GM18858 (cell line): ENCODE data around the gene KRT81.
A peak's percentile ranks its signal among the peaks of the same experiment; 100 is the strongest.

ENCODE experiments used
- ATAC-seq: cut with Tn5 transposase; IDR thresholded peaks from one replicate; pipeline ENCODE4 v1.9.1; 2021; ENCODE audit not compliant: unreplicated experiment

Gene KRT81

DNA sequence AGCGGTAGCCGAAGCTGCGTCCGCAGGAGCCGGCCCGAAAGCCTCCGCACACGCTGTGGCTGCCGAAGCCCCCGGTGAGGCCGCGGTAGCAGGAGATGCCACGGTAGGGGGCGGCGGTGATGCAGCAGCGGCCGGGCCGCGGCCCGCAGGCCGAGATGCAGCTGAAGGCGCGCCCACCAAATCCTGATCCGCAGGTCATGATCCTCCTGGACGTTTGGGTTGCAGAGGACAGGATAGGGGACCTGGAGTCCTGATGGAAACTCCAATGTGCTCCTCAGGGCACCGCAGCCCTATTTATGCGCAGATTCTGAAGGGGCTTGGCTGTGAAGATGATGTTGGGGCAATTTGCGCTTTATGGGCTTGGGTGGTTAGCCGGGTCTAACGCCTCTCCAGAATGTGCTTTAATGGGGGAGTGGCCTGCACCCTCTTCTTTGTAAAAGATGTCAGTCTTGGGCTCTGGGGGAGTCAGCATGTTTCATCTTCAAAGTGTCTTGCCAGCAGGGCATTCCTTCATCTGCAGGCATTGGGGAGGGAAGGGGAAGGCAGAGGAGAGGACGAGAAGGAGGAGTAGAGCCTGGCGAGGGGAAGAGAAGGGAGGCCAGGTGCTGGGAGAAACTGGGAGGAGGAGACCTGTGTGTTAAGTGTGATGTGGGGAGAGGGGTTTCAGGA is at the start of gene KRT81:
KRT81 (minus strand) TSS at position 268 of the 669 bp plus-strand sequence; CDS start at position 199, 69 bp downstream.
- ATAC-seq: no peak

DNA sequence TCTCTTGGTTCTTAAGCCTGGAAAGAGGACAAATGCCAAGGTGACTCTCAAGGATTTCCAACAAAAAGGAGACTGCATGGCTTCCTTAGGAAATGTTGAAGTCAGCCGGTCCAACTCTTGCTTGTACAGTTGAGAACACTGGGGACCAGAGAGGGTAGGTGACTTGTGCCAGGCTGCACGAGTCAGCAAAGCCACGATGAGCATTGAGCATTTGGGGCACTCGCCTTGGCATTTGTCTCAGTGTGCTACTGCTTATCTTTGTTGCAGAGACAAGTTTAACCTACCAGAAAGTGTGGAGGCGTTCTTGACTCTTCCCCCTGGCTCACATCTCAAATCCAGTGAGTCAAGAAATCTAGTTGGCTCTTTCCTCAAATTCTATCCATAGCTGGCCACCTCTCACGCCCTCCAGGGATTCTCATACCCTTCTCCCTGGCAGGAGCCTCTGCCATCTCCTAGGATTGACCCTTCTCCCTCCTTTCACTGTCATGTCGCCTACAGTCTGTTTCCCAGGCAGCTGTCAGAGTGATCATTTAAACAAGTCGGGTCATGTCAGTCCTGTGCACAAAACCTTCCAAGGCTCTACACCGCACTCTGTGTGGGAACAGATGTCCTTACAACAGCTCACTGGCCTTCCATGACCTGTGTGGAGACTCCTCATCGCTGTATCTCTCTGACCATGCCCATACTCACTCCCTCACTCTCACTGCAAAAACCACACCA is 47.1 kb upstream of the KRT81 start:
- no peak for ATAC-seq

DNA sequence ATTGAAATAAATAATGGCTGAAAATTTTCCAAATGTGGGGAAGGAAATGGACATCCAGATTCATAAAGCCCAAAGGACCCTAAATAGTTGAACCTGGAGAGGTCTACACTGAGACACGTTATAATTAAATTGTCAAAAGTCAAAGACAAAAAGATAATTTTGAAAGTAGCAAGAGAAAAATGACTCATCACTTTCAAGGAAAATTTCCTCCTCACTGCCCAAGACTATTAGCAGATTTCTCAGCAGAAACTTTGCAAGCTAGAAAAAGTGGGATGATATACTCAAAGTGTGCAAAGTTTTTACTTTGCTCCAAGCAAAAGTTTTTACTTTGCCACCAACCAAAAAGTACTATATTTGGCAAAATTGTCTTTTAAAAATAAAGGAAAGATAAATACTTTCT is 45.7 kb upstream of the KRT81 start:
- ATAC-seq: no peak

DNA sequence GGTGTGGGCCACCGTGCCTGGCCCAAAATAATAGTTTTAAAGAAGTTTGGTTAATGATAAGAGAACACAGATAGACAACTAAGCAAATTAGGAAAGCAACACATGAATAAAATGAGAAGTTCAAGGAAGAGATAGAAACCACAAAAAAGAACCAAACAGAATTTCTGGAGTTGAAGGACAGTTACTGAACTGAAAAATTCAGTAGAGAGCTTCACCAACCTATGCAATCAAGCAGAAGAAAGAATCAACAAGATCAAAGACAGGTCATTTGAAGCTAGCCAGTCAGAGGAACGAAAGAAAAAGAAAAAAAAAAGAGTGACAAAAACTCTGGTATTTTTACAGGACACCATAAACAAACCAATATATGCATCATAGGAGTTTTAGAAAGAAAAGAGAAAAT is 45.3 kb upstream of the KRT81 start:
- ATAC-seq: no peak

DNA sequence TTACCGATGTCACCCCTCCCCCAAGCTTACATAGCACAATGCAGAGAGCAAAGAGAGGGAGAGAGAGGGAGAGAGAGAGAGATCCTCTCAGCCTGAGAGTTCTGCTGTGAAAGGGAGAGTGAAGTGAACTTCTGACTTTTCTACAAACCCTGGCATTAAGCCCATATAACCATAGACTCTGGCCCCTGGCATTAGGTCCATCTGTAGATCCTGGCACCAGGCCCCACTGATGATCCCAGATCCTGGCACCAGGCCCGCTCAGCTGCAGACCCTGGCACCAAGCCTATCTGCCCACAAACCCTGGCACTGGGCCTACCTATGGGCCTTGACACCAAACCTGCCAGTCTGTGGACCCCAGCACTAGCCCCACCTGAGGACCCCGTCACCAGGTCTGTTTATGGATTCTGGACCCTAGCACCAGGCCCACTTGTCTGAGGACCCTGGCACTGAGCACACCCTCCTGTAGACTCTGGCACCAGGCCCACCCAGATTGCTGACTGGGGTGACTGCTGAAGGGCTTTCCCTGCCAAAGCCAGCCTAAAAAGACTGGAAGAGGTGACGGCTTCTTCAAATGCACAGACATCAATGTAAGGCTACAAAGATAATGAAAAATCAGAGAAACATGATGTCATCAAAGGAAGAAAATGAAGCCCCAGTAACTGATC is 44.4 kb upstream of the KRT81 start:
- no peak for ATAC-seq

DNA sequence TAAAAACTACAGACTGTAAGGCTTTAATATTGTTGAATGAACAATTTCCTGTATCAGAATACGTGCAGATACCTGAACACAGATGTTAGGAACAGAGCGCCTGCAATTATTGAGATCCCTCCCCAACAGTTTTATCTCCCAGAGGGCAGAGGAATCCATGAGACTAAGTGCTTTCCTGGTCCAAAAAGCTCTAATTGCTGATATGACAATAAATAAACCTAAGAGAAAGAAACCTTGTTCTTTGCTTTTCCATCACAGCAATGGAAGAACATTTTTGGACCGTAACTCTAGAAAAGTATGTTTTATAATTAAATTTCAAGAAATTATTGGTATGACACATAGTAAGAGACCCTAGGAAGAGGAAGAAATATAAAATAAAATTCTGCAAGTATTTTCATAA is 42.9 kb upstream of the KRT81 start:
- ATAC-seq: no peak

DNA sequence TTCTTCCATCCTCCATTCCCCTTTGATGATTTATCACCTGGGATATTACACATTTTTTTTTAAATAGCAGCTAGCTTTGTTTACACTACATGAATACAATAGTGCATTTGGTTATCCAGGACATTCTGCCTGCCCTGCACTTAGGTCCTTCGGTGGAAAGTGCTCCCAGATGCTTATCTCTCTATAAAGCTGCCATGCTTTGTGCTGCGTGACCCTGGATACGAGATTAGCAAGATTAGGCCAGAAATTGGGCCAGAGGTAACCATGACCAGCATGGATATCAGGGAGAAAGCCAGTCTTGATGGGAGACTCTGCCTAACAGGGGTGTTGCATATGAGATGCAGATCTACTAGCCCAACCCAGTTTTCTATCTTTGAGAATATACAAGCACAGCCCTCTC is 42.0 kb upstream of the KRT81 start:
- no peak for ATAC-seq

DNA sequence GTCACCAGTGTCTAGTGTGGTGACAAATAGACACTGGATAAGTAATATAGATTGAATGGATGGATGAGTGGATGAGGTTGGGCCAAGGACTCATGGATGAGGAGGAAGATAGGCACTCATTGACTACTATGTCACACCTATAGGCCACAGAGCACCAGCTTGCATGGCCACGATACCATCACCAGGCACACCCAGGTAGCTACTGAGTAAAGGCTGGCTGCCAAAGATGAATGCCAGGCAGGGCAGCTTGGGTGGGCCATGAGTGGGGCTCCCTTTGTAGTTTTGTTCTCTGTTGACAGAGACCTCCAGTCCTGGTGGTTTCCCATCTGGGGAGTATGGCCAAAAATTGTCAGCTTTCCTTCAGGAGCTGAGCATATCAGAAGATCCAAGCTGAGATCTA is 41.0 kb upstream of the KRT81 start:
- ATAC-seq: no peak

DNA sequence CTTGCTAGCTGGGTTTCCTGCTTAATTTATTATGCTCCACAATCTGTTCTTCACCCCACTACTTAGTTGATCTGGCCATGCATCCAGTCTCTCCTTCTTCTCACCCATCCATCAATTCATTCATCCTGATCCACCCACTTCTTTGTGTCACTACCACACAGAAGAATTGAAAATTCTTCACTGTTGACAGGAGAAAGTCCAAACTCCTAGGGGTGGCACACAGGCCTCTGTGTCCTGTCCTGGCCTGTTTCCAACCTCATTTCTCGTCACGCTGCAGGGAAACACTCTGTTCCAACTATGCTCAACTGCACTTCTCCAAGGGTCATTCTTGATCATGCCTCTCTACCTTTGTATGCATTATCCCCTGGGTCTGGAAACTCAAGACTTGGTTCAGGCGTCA is 40.5 kb upstream of the KRT81 start:
- ATAC-seq: no peak

DNA sequence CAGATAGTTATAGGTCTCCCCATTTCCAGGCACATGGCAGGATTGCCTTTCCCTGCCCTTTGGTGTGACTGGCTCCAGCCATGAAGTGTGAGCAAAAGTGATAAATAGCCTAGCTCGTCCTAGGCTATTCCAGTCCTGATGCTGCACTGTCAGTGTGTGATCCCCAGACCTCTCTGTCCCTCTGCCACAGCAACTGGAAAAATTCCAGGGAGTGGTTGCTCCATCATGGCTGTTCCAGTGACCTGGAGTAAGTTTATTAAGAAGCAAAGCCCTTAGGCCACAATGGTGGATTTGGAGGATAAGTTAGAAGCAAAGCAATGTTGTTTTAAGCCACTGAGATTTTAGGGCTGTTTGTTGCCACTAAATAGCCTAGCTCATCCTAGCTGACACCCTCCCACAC is 39.7 kb upstream of the KRT81 start:
- ATAC-seq: no peak

DNA sequence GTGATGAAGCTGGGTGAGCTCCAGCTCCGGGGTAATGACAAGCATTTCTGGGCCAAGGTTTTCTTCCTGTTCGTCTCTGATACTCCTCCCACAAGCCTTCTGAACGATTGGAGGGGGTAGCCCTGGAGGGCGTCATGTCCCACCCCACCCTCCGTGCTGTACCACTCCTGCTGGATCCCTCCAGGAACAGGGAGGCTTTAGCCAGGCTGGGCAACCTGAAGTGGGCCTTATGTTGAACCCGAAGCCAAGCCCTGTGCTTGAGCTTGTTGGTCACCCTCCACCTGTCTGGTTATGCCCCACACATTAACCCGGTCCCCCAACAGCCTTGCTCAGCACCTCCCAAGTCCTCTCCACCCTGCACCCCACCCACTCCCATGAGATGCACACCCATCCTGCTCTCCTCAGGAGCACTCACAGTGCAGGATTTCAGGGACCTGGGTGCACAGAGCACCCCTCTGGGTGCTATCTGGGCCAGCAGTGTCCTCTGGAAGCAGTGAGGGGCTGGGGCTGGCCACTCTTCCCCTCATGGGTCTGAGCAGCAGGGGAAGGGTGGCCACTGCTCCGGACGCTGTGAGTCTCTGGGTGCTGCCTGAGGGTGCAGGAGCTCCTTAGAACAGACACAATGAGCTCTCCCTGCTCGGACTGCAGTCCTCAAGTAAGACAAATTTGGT is 36.6 kb upstream of the KRT81 start:
- ATAC-seq: no peak

DNA sequence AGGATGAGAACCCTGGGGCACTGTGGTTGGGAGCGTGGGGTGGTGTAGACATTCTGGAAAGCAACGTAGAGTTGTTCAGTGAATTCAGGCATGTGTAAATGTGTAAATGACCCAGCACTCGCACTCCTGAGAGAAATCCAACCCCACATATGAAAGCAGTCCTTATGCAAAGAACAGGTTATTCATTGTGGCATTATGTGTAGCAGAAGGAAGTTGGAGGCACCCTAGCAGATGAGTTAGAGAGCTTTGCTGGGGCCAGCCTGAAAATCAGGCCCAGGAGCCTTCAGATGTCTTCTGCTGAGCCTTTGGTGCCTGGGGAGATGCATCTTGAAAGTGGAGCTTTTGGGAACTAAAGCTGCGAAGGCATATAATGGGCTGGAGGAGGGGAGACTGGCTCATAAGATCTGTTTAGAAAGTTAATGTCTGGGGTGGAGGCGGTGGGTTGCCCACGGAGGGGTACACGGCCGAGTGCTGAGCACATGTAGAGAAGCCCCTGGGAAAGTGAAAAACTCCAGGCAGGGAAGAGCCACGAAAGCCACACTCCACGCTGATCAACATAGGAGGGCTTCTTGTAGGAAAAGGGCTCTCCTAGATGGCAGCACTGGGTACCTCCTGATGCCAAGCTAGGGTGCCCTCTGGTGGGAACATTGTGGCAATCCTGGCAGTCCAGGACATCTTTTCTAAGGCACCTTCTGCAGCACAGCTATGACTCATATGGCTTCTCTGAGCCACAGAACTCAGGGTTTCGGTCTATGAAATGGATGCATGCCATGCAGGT is 35.9 kb upstream of the KRT81 start:
- ATAC-seq: peak; percentile 92

DNA sequence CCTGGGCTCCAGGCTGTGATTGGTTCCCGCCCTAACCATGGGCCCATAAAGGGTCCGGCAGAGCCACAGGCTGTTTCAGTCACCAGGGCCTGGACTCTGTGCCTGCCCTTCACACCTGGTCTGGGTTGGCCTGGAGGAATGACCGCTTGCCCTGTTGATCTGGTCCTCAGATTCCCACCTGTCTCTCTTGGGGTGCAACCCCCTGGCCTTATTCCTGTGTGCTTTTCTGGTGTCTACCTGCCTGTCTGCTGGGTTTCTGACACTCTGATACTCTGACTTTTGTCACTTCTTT is 32.8 kb upstream of the KRT81 start:
- ATAC-seq: no peak

DNA sequence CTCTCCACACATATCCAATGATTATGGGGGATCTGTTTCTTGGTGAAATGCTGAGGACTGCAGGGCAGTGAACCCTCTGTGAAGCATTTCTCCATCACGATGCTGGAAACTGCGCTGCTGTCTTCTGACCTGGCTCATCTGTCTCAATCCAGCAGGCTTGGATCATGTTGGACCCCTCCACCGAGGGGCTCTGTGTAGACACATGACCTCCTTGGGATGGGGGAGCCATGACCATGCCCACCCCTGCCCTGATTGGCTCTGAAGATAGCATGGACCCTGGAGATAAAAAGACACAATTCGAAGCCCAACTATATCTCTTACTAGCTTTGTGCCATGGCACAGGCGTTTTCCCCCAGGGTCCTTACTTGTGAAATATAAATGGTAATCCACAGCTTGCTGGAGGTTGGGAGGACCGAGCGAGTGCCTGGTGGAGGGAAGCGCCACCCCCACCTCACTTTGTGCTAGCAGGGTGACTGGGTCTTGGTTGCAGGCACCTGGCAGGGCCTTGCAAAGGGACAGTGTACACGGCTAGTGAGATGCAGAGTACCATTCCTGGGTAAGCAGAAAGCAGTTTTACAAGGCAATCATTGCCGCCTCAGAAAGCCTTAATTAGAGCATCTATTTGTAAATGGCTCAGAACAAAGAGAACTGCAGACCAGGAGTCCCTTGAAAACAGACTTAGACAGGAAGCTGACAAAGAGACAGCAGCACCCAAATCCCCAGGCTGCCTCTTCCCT is 32.2 kb upstream of the KRT81 start:
- ATAC-seq: no peak

DNA sequence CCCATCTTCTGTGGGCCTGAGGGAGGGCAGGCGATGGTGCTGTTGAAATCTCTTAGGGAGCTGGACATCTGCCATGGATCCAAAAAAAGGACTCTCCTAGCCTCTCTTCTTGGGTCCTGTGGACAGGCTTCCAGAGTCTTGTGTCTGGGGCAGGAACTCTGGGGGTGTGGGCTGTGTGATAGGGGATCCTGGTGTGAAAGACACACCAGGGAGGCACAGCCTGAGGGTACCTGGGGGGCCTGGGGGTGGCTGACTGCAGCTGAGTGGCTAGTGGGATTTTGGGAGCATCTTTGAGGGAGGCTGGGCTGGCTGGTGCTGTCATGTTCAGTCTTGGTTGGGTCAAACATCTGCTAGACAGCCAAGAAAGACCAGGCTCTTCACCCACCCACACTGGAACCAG is 31.7 kb upstream of the KRT81 start:
- no peak for ATAC-seq

DNA sequence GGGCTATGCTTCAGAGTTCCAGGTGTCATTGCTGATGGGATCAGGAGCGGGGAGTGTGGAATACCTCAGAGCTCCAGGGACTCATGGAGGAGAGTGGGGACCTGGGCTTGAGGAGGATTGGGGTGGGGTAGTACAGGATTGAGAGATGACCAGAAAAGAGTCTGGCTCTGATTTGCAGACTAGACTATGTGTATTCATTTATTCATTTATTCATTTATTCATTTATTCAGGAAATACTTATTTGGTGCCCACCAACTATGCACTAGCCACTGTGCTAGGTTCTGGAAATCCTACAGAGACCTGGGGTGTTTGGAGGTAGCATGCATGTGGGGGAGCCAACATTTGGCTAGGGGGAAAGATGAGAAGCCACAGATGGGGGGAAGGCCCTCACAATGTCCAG is 30.7 kb upstream of the KRT81 start:
- ATAC-seq: no peak

DNA sequence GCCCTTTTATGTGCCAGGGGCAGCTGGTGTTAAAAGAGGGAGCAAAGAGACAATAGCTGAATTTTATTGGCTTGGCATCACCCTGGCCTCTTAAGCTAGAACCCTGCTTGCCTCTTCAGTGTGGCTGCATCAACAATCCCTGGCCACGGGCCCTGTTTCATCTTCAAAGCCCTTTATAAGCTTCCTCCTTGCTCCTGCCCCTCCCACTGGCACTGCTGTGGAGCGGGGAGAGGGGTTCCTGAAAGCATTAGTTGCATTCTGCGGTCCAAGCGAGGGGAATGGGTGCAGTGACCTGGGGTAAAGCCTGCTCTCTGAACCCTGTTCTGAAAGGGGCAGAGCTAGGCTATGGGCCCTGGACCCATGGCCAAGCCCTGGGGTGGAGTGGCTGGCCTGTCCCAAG is 30.1 kb upstream of the KRT81 start:
- no peak for ATAC-seq

DNA sequence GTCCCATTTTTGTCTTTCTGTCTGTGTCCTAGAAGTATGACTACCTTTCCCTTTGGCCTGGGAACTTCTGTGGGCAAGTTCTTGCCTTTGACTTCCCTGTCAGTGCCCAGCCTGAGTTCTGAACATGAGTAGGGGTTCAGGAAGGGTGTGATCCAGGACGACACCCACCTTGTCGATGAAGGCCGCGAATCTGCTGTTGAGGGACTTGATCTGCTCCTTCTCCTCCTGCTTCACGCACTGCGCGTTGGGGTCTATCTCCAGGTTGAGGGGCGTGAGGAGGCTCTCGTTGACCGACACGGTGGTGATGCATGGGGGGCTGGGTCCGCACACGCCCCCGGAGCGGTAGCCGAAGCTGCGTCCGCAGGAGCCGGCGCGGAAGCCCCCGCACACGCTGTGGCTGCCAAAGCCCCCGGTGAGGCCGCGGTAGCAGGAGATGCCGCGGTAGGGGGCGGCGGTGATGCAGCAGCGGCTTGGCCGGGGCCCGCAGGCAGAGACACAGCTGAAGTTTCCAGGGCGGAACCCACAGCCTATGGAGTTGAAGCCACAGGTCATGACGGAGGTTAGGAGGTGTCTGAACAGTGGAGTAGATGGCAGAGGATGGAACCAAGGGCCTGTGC is 29.6 kb upstream of the KRT81 start, which contains the start of gene KRT83:
KRT83 (minus strand) TSS at position 615 of the 617 bp plus-strand sequence; CDS start at position 552, 63 bp downstream.
- ATAC-seq: no peak

DNA sequence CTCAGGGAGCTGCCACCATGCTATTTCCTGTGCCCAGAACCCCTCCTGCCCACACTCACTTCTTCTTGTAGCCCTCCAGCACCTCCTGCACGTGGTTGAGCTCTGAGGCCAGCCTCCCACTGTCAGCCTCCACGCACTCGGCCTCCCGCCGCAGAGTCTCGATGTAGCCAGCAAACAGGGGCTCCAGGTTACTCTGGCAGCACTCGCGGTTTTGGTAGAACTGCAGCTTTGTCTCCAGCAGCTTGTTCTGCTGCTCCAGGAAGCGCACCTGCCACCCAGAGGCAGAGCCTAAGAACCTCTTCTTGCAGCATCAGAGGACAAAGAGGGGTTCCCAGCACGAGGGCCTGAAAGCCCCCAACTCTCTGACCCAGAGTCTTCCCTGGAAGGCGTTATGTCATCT is 27.8 kb upstream of the KRT81 start:
- ATAC-seq: no peak
